ENCODE results near the gene SORBS1. TPM values are rescaled to one million over a fixed set of nuclear protein-coding genes. Genes with fewer than 3 reads are reported as not detected.

The SORBS1 gene
- total and polyA plus RNA-seq, 2 of the 13 experiments (the other 11 are each of a cell fraction or from before 2014, with no cell fraction given) = 16.8 to 39.8 TPM

DNA sequence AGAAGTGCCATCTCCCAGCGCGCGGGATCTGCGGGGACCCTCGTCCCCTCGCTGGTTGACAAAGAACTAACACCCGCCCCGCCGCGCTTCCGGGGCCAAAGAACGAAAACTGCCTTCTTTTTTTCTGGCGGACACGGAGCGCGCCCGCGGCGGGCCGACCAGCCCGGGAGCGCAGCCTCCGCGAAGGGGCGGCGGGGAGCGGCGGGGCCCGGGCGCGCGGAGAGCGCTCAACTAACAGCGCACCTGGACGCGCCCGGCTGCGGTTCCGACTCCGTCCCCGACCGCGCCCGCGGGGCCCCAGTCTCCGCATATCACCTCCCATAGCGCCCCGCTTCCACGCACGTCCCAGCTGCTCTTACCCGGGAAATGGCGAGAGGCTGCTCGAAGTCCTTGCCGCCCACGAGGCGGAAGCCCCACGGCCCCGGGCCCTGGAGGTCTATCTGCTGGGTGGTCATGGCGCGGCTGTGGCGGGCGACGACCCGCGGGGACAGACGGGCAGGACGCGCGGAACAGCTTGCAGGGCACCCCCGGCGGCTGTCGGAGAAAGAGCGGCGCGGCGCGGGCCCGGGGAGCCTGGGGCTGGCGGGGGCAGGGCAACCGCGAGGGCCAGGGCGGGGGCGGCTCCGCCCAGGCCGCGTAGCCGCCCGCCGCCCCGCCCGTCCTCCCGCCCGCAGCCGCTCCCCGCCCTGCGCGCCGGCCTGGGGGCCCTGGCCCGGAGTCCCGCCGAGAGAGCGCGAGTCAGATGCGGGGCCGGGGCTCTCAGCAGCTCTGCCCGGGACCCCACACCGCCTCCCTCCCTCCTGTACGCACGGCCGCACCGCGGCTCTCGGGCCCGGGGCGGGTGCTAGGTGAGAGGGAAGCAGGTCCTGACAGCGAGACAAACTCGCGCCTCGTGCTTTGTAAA is 270.5 kb downstream of the SORBS1 start, which contains the start of gene PDLIM1 (continued):
- TF ChIP-seq ZHX1 (CRISPR knock-in tag; IDR thresholded peaks at IDR 0.05; ENCODE audit: low read depth) = 0 out of 2 replicates have a peak, but pooled peaks have one; percentile 15
- TF ChIP-seq, protein P1, sequence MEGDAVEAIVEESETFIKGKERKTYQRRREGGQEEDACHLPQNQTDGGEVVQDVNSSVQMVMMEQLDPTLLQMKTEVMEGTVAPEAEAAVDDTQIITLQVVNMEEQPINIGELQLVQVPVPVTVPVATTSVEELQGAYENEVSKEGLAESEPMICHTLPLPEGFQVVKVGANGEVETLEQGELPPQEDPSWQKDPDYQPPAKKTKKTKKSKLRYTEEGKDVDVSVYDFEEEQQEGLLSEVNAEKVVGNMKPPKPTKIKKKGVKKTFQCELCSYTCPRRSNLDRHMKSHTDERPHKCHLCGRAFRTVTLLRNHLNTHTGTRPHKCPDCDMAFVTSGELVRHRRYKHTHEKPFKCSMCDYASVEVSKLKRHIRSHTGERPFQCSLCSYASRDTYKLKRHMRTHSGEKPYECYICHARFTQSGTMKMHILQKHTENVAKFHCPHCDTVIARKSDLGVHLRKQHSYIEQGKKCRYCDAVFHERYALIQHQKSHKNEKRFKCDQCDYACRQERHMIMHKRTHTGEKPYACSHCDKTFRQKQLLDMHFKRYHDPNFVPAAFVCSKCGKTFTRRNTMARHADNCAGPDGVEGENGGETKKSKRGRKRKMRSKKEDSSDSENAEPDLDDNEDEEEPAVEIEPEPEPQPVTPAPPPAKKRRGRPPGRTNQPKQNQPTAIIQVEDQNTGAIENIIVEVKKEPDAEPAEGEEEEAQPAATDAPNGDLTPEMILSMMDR (CRISPR knock-in tag; IDR thresholded peaks at IDR 0.05) = peak; percentile 50
- no peak for TF ChIP-seq HES4 (CRISPR knock-in tag; IDR thresholded peaks at IDR 0.05; ENCODE audit: borderline replicate concordance)
- TF ChIP-seq SALL2 (CRISPR knock-in tag; IDR thresholded peaks at IDR 0.05) = peak; percentile 57
- TF ChIP-seq ZNF841 (CRISPR knock-in tag; IDR thresholded peaks at IDR 0.05; ENCODE audit: borderline replicate concordance) = no peak; the same call in 1 of the 2 replicates
- no peak for TF ChIP-seq HNF4G (IDR thresholded peaks at IDR 0.05; ENCODE audit: borderline replicate concordance, low read depth, low read length)
- no peak for TF ChIP-seq HNF4G (CRISPR knock-in tag; IDR thresholded peaks at IDR 0.05; ENCODE audit: borderline replicate concordance, low read depth)
- TF ChIP-seq TRIM22 (IDR thresholded peaks at IDR 0.05) = no peak
- TF ChIP-seq PHB2 (IDR thresholded peaks at IDR 0.05; ENCODE audit: partially characterized antibody) = no peak
- no peak for TF ChIP-seq GABPA (IDR thresholded peaks at IDR 0.05; ENCODE audit: low read depth, low read length)
- no peak for TF ChIP-seq GABPA (CRISPR knock-in tag; IDR thresholded peaks at IDR 0.05; ENCODE audit: low read depth)
- no peak for TF ChIP-seq ZSCAN25 (CRISPR knock-in tag; IDR thresholded peaks at IDR 0.05)
- TF ChIP-seq, protein P2, sequence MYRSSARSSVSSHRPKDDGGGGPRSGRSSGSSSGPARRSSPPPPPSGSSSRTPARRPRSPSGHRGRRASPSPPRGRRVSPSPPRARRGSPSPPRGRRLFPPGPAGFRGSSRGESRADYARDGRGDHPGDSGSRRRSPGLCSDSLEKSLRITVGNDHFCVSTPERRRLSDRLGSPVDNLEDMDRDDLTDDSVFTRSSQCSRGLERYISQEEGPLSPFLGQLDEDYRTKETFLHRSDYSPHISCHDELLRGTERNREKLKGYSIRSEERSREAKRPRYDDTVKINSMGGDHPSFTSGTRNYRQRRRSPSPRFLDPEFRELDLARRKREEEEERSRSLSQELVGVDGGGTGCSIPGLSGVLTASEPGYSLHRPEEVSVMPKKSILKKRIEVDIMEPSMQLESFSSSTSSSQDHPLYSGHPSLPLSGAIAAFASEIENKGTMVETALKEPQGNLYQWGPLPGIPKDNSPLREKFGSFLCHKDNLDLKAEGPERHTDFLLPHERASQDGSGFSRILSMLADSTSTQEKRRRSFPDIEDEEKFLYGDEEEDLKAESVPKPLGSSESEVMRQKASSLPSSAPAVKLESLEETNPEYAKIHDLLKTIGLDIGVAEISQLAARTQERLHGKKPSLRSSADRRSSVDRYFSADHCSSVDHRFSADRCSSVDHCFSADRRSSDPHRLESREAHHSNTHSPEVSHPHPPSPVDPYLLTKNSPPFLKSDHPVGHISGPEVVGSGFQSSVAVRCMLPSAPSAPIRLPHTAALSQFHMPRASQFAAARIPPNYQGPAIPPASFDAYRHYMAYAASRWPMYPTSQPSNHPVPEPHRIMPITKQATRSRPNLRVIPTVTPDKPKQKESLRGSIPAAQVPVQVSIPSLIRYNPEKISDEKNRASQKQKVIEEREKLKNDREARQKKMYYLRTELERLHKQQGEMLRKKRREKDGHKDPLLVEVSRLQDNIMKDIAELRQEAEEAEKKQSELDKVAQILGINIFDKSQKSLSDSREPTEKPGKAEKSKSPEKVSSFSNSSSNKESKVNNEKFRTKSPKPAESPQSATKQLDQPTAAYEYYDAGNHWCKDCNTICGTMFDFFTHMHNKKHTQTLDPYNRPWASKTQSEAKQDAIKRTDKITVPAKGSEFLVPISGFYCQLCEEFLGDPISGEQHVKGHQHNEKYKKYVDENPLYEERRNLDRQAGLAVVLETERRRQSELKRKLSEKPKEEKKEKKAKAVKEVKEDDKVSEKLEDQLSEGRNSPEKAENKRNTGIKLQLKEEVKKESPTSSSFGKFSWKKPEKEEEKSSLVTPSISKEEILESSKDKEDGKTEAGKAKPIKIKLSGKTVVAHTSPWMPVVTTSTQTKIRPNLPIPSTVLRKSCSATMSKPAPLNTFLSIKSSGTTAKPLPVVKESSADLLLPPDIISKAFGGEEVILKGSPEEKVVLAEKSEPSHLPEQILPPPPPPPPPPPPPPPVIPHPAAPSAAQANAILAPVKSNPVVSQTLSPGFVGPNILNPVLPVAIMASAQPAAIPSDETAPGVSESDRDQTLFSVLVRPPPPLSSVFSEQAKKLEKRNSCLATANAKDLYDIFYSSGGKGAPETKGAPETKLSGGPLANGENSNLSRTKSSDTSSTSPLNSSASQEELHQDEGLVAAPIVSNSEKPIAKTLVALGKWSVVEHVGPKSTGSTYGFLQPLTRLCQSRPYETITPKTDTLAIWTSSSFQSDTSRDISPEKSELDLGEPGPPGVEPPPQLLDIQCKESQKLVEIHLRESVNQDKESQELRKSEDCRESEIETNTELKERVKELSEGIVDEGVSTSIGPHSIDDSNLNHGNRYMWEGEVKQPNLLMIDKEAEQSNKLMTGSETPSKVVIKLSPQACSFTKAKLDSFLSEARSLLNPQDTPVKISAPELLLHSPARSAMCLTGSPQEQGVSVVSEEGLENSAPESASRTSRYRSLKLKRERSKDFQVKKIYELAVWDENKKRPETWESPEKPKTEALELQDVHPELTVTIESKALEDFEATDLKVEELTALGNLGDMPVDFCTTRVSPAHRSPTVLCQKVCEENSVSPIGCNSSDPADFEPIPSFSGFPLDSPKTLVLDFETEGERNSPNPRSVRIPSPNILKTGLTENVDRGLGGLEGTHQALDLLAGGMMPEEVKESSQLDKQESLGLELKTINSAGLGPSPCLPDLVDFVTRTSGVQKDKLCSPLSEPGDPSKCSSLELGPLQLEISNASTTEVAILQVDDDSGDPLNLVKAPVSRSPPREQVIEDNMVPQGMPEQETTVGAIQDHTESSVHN (CRISPR knock-in tag; IDR thresholded peaks at IDR 0.05) = no peak
- TF ChIP-seq ZNF138 (CRISPR knock-in tag; IDR thresholded peaks at IDR 0.05; ENCODE audit: low read depth) = no peak
